Muscle of arm (tissue), 12 donors: ENCODE results near the gene ARSG. TPM values are rescaled to one million over a fixed set of nuclear protein-coding genes. Genes with fewer than 3 reads are reported as not detected.
"Not testable (repeated sequence)": the region's sequence is repeated elsewhere in the genome, so short reads cannot be mapped to it uniquely, and the experiment has no call there.

Source experiments
- DNase-seq: peaks from one replicate; pipeline ENCODE4 v3.0.0-alpha.2; 2013
- polyA plus RNA-seq, 12 donors: library from polyadenylated mRNA; unstranded; fragments of 120-200 nt; gene quantifications; one replicate each; pipeline ENCODE4 v1.2.1, GENCODE V29; 2013; ENCODE audit not compliant: insufficient read length in 12 of 12

Gene ARSG
- polyA plus RNA-seq, 12 donors: 2.7 to 9.6 (median 3.4) TPM; not detected in 1

DNA sequence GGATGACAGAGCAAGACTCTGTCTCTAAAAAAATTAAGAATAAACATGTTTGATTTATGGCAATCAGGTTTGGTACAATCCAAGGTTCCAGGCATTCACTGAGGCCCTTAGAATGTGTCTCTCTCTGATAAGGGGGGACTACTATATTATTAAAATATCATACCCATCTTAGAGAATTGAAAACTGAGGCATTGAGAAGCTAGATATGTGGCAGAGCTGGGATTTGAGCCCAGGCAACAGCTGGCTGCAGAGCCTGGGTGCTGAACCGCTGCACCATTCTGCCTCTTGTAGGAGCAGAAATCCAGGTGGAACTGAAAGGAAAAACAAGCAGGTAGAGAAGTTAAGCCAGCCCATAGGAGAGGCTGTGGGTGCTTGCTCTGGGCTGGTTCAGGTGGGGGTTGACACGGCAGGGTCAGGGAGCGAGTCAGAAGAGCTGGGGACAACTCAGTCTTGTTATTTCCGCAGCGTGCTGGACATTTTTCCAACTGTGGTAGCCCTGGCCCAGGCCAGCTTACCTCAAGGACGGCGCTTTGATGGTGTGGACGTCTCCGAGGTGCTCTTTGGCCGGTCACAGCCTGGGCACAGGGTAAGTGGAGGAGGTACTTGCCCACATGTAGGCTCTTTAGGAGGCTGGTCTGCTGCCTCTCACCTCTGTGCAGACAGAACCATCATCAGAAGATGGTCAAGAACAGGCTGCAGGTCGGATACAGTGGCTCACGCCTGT lies 103.5 kb downstream of the ARSG start:
- no peak for DNase-seq

DNA sequence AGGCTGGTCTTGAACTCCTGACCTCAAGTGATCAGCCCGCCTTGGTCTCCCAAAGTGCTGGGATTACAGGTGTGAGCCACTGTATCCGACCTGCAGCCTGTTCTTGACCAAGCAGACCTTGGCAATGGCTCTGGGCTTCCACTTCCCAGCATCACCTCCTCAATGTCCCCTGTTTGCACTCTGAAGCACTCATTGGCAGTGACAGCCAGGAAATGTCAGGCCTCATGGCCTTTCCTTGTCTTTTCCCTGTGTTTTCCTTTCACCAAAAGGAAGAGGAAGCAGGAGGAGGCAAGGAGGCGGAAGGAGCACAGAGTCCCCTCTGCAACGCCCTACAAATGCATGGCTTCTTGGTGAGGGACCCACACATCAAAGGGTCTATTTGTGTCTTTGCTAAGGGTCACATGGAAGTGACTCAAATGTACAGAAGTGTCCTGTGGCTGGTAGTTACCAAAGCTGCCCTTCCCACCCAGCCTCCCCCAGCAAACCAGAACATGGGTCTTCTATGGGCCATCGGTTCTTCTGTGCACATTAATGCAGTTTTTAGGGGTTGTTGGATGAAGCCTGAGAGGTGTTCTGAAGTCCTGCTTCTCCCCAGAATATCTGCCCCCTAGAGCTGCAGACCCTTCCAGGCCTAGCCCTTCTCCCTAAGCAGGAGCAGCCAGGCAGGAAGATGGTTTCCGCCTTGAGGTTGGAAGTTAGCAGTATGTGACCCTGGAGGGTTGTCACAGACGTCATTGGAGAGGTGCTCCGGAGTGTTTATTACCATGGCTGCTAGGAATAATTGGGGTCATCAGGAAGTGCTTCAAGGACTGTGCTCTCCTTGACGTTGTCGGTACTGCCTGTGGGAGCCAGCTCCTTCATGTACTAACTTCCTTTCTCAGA lies 105.2 kb downstream of the ARSG start:
- no peak for DNase-seq

DNA sequence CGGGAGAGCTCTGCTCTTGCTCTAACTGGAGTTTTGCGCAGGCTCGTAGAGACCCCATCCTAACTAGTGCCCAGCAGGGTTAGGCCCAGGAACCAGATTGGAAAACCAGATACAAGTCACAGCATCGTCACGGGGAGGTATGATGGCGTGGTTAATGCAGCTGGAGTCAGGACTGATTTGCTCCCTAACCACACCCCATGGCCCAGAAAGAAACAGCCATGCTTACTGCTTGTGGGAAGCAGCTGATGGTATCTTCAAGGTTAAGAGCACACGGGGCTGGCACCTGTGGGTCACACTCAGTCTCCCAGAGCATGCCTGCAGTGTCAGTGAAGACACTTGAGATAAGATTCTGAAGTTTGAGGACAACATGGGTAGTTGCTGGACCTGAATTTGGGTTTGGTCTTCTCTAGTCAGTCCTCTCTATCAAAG lies 105.8 kb downstream of the ARSG start:
- no peak for DNase-seq

DNA sequence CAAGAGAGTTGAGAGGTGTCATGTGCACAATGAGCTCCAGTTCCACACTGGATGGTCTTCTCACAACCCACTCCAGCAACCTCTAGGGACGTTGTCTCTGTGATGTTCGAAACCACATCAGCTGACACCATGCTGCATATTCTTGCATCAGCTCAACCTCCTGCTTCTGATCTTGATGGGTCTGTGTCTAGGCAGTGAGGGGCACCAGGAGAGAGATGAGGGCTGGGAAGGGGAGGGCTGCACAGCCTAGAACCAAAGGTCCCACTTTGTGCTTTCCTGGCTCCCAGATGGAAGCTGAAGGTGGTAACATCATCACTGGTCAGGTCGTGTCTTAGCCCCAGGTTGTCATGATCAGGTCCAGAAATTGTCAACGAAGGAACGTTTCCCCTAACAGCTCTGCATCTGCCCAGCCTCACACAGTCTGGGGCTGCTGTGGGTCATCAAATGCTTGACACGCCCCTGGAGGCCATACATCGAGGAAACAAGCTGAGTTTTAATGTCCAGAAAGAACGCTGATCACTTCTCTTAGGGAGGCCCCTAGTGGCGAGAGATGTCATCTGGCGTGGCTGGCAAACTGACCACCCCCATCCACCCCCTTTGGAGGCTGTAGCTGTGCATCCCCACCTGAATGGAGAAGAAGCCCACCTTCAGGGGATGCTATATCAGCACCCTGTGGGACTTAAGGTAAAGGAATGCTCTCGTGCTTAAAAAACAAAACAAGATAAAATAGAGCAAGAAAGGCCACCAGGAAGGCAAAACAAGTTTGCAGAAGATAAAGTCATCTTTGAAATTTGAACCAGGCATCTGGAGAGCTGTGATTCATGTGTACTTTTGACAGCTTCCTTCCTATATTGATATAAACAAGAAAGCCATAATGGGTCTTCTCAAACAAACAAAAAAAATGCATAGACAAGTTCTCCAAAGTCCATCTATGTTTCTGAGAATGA lies 107.7 kb downstream of the ARSG start:
- peak; percentile 46 for DNase-seq

DNA sequence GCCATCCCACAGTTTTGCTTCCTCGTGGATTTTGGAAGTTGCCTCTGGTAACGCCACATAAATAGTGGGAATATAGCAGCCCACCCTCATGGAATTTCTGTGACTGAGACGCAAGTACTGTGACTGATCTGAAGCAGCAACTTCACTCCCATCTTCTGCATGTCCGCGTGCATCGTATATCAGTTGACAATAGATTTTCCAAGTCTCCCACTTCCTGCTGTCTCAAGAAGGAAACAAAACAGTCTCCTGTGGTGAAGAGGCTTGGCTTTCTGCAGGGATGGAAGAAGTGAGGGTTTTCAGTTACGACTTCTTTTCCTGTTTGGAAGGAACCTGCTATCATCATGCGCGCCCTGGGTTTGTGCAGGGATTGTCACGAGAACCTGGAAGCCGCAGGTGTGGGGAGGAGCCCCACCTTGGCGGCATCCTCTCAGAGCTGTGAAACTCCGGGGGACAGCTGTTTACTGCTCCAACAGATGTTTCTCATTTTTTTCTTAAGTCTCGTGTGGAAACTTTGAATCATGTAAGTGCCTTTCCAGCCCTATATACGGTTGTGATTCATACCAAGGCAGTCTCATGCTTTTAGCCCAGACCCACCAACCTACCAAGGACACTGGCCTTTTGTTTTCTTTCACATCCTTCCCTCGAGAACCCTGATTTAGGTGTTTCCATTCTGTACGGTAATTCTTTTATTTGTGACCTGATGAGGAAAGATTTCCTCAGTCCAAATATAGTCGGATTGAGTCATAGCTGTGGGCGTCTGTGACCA lies 108.5 kb downstream of the ARSG start:
- peak; percentile 61 for DNase-seq

DNA sequence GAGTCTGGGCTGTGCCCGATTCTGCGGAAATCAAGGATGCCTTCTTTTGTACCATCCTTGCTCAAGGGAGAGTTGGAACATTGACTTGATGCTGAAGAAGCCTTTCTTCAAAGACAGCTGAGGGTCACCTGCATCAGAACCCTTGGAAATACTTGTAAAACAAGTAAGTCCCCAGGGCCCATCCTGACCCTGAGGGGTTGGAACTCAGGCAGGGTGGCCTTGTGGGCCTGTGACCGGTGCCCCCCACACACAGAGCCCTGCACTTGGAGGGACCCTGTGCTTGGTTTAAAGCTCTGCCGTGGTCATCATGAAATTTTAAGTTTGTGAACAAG lies 109.1 kb downstream of the ARSG start:
- no peak for DNase-seq

DNA sequence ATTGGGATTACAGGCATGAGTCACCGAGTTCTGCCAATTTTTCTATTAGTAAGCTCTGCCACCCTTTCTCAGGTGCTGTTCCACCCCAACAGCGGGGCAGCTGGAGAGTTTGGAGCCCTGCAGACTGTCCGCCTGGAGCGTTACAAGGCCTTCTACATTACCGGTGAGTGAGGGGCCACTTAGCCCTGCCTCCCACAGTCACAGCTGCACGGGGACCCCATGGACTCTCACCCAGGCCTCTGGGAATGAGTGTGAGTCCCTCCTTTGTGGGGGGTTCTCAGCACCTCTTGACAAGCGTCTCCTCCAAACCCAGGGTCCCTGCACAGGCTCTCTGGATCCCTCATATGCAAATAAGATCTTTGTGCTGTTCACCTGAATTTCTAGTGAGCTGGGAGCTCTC lies 110.0 kb downstream of the ARSG start:
- no peak for DNase-seq

DNA sequence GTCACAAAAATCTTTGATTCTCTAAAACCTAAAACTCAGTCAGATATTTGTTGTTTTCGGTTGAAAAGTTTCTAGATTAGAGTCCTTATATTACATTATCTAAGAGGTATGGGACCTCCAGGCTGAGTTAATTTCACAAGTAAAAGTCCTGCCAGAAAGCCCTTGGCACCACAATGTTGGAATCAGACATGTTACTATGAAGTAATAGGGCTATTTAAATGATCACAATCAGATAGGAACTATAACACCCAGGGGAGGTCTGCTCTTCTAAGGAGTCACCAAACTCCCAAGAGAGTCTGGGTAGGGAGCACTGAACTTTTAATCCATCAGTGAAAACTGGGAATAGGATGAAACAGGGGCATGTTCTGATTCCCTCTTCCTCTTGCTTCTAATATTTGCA lies 111.8 kb downstream of the ARSG start:
- no peak for DNase-seq

DNA sequence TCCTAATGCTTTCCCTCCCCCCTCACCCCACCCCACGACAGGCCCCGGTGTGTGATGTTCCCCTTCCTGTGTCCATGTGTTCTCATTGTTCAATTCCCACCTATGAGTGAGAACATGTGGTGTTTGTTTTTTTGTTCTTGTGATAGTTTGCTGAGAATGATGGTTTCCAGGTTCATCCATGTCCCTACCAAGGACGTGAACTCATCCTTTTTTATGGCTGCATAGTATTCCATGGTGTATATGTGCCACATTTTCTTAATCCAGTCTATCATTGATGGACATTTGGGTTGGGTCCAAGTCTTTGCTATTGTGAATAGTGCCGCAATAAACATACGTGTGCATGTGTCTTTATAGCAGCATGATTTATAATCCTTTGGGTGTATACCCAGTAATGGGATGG lies 112.5 kb downstream of the ARSG start:
- DNase-seq: not testable (repeated sequence)

DNA sequence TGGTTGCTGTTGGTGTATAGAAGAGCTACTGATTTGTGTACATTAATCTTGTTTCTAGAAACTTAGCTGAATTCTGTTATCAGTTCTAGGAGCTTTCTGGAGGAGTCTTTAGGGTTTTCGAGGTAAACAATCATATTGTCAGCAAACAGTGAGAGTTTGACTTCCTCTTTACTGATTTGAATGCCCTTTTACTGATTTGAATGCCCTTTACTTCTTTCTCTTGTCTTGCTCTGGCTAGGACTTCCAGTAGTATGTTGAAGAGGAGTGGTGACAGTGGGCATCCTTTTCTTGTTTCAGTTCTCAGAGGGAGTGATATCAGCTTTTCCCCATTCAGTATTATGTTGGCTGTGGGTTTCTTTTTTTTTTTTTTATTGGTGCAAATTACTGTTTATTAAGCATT lies 116.4 kb downstream of the ARSG start:
- not testable (repeated sequence) for DNase-seq

DNA sequence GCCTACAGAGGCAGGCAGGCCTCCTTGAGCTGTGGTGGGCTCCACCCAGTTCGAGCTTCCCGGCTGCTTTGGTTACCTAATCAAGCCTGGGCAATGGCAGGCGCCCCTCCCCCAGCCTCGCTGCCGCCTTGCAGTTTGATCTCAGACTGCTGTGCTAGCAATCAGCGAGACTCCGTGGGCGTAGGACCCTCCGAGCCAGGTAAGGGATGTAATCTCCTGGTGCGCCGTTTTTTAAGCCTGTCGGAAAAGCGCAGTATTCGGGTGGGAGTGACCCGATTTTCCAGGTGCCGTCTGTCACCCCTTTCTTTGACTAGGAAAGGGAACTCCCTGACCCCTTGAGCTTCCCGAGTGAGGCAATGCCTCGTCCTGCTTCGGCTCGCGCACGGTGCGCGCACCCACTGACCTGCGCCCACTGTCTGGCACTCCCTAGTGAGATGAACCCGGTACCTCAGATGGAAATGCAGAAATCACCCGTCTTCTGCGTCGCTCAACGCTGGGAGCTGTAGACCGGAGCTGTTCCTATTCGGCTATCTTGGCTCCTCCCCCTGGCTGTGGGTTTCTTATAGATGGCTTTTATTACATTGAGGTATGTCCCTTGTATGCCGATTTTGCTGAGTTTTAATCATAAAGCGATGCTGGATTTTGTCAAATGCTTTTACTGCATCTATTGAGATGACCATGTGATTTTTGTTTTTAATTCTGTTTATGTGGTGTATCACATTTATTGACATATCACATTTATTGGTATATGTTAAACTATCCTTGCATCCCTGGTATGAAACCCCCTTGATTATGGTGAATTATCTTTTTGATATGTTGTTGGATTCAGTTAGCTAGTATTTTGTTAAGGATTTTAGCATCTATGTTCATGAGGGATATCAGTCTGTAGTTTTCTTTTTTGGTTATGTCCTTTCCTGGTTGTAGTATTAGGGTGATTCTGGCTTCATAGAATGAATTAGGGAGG lies 122.6 kb downstream of the ARSG start:
- not testable (repeated sequence) for DNase-seq

DNA sequence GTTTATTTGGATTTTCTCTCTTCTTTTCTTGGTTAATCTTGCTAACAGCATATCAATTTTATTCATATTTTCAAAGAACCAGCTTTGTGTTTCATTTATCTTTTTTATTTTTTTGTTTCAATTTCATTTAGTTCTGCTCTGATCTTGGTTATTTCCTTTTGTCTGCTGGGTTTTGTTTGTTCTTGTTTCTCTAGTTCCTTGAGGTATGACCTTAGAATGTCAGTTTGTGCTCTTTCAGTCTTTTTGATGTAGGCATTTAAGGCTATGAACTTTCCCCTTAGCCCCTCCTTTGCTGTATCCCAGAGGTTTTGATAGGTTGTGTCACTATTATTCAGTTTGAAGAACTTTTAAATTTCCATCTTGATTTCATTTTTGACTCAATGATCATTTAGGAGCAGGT lies 123.6 kb downstream of the ARSG start:
- DNase-seq: not testable (repeated sequence)

DNA sequence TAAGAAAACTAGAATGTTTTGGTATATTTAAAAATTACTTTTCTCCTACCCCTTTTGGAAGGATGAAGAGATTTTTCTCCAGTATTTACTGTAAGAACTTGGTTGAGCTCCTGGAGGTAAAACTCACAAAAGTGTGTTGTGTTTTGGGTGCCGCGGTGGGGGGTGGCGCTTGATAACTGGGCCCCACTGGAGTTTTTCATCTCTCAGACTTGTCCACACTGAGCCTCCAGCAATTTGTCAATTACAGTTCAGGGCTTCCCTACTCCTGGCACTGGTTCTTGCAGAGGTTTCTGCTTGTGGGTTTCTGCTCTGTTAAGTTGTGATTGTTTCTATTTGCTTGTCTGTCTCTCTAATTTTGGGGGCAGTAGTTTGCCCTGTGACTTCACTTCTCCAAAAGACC lies 126.0 kb downstream of the ARSG start:
- DNase-seq: no peak

DNA sequence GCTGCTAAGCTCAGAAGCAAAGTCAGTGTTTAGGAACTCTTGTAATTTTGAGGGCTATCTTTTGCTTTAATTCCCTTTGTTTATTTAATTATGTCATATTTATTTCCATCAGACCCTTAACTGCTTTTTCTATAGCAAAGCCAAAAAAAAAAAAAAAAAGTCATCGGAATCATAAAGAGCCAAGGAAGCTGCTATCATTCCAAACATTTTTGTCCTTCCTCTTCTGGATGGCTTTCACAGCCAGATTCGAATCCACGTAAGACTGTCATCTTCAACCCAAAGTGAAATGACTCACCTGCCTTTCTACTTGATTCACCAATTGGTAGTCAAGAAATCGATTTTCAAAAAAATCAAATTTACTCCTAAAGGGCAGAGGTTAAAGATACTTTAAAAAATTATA lies 127.6 kb downstream of the ARSG start:
- no peak for DNase-seq

DNA sequence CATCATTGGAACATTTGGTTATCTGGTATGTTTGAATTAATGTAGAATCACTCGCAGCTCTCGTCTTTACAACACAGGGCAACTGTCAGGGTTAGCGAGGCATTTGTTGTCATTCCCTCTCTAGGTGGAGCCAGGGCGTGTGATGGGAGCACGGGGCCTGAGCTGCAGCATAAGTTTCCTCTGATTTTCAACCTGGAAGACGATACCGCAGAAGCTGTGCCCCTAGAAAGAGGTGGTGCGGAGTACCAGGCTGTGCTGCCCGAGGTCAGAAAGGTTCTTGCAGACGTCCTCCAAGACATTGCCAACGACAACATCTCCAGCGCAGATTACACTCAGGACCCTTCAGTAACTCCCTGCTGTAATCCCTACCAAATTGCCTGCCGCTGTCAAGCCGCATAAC lies 128.8 kb downstream of the ARSG start:
- no peak for DNase-seq

DNA sequence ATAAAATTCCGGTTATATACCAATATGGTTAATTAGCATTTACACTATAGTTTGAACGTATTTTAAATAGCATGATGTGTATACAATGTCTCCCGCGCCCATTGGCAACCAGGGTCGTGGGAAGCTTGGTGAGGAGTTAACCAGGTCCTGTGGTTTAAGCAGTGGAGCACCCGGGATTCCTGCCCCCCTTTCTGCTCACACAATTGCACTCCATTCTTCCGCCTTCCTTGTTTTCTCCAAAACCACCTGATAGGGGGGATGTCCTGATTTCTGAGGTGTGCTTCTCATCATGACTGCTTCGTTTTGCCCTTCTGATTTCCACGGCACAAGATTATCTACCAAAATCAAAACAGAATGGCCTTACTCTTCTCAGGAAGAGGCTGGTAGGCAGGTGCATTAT lies 130.2 kb downstream of the ARSG start:
- no peak for DNase-seq

DNA sequence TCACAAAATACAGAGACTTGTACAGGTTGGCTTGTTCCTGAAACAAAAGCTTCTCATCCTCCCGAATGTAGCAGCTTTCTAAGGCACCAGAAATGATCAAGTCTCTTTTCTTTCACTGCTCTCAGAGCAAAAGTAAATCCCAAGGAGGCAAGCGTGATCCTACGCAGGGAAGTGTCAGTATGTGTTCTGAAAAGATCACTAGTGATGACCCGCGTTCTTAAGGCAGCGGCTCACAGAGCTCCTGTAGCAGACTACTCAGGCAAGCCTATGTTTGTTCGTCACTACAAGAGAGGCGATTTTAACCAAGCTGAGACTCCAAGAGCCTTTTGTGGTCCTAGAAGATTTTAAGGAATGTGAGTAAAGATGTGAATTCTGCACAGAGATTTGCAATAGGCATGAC lies 131.5 kb downstream of the ARSG start:
- no peak for DNase-seq

DNA sequence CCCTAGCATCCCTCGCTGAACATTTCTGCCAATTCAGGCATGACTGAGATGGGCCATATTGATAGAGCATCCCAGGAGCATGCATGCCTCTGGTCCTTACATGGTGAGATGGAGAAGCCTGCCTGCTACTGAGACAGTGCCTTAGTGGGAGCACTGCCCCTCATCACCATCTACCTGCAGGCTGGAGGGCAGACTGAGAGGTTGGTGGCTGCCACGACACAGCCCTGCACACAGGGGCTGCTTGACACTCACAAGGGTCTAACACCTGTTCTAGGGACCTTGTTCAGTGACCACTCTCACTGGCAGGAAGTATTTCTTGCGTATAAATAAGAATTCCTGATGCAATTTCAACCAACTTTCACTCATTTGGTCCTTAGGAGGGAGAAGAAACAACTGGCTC lies 132.0 kb downstream of the ARSG start:
- no peak for DNase-seq

DNA sequence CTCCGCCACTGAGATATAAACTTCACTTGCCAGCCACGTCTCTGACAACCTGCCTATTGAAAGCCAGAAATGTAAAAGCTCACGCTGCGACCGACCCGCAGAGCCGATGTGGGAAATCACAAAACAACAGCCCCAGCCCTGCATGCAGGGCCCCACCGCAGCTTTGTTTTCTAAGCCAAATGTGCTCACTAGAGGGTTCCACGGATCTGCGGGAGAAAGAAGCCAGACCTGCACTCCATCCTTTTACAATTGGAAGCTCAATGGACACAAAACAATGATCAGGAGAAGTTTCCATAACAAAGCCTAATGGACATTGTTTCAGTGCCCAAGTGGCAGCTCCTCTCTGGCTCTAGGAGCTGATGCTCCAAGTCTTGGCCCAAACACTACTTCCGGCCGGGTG lies 132.9 kb downstream of the ARSG start:
- no peak for DNase-seq

DNA sequence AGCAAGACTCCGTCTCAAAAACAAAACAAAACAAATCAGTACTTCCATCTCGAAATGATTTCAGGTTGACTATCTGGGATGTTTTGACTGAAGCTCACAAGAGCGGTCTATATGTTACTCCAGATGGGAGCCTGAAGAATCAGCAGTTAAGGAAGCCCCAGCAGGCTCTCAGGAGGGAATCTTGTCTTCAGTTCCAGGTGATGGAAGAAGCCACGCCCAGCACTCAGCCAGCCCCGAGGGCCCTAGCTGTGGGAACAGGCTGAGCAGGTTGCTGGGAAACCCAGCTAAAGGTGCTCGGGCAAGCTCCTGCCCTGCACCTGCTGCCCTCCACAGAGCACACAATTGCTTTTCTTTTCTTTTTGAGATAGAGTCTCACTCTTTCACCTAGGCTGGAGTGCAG lies 133.6 kb downstream of the ARSG start:
- no peak for DNase-seq
